GM23338 (cell line): ENCODE measurements around the gene PELO. TPM values are rescaled to one million over a fixed set of nuclear protein-coding genes. Genes with fewer than 3 reads are reported as not detected.

Experiments used
- ATAC-seq: fragments of 200-7000 bp; cut with Tn5 transposase; 3 replicates; pipeline ENCODE4 v1.9.1; 2020
- DNase-seq: peaks from one replicate; pipeline ENCODE4 v3.0.0-alpha.2; 2015; ENCODE audit warnings: low spot score
- H2AFZ ChIP-seq: fragments of 200-600 bp; sonication (generic); 2 replicates; pipeline ENCODE4 v1.8.0; 2016; ENCODE audit warnings: antibody characterized with exemption, mild to moderate bottlenecking, moderate library complexity
- H3F3A ChIP-seq: fragments of 200-600 bp; sonication (generic); replicated peaks from 2 replicates; pipeline ENCODE4 v1.8.0; 2017; ENCODE audit warnings: antibody characterized with exemption, mixed run types, low read depth
- H3K27ac ChIP-seq: fragments of 200-600 bp; sonication (generic); 2 replicates; pipeline ENCODE4 v1.6.1; 2016; ENCODE audit warnings: low read depth
- H3K27me3 ChIP-seq: fragments of 200-600 bp; sonication (generic); 2 replicates; pipeline ENCODE4 v1.8.0; 2016; ENCODE audit warnings: mild to moderate bottlenecking, mixed run types, moderate library complexity; ENCODE audit not compliant: insufficient read depth
- H3K36me3 ChIP-seq: fragments of 200-600 bp; sonication (generic); 2 replicates; pipeline ENCODE4 v1.8.0; 2016; ENCODE audit warnings: mild to moderate bottlenecking; ENCODE audit not compliant: insufficient read depth
- H3K4me1 ChIP-seq: fragments of 200-600 bp; sonication (generic); 2 replicates; pipeline ENCODE4 v1.8.0; 2016; ENCODE audit warnings: mild to moderate bottlenecking, moderate library complexity; ENCODE audit not compliant: insufficient read depth
- H3K4me2 ChIP-seq: fragments of 200-600 bp; sonication (generic); 2 replicates; pipeline ENCODE4 v1.7.1; 2017; ENCODE audit warnings: mixed run types
- H3K4me3 ChIP-seq: fragments of 200-600 bp; sonication (generic); 2 replicates; pipeline ENCODE4 v1.6.1; 2016; ENCODE audit warnings: mixed run types
- H3K79me2 ChIP-seq: fragments of 200-600 bp; sonication (generic); replicated peaks from 2 replicates; pipeline ENCODE4 v1.8.0; 2017; ENCODE audit warnings: mild to moderate bottlenecking; ENCODE audit not compliant: insufficient read depth
- H3K9me2 ChIP-seq: fragments of 200-600 bp; sonication (generic); 2 replicates; pipeline ENCODE4 v1.8.0; 2017; ENCODE audit not compliant: insufficient read depth
- H4K20me1 ChIP-seq: fragments of 200-600 bp; sonication (generic); replicated peaks from 2 replicates; pipeline ENCODE4 v1.8.0; 2017; ENCODE audit warnings: mild to moderate bottlenecking; ENCODE audit not compliant: insufficient read depth
- H3K27ac Mint-ChIP-seq: 2 replicates; pipeline ENCODE4 v1.8.0; 2020; ENCODE audit warnings: inconsistent platforms, mild to moderate bottlenecking, moderate library complexity, mixed read lengths
- H3K27me3 Mint-ChIP-seq: 3 replicates; pipeline ENCODE4 v1.8.0; 2022; ENCODE audit warnings: low read depth, mild to moderate bottlenecking, moderate library complexity, mixed read lengths, inconsistent platforms; ENCODE audit not compliant: insufficient read depth, poor library complexity
- H3K36me3 Mint-ChIP-seq: 3 replicates; pipeline ENCODE4 v1.8.0; 2021; ENCODE audit warnings: low read depth, mild to moderate bottlenecking, inconsistent platforms, moderate library complexity, mixed read lengths
- H3K4me1 Mint-ChIP-seq: 3 replicates; pipeline ENCODE4 v1.8.0; 2020; ENCODE audit warnings: mild to moderate bottlenecking, inconsistent platforms, mixed read lengths
- H3K4me3 Mint-ChIP-seq: 3 replicates; pipeline ENCODE4 v1.8.0; 2021; ENCODE audit warnings: moderate library complexity, mild to moderate bottlenecking, inconsistent platforms, mixed read lengths
- H3K9me3 Mint-ChIP-seq: 3 replicates; pipeline ENCODE4 v1.8.0; 2020; ENCODE audit warnings: moderate library complexity, mild to moderate bottlenecking, inconsistent platforms, mixed read lengths
- CREB1 ChIP-seq: fragments of 250-450 bp; sonication (Bioruptor Pico); IDR thresholded peaks from 2 replicates; pipeline ENCODE4 v1.5.0; 2020; ENCODE audit warnings: low read depth, mild to moderate bottlenecking, moderate library complexity
- EZH2 ChIP-seq: fragments of 200-600 bp; sonication (generic); IDR thresholded peaks from one replicate; pipeline ENCODE4 v1.8.0; 2017; ENCODE audit warnings: antibody characterized with exemption, mild to moderate bottlenecking, low read depth; ENCODE audit not compliant: unreplicated experiment
- EZH2phosphoT487 ChIP-seq: fragments of 200-600 bp; sonication (generic); IDR thresholded peaks from one replicate; pipeline ENCODE4 v1.8.1; 2018; ENCODE audit warnings: antibody characterized with exemption; ENCODE audit not compliant: unreplicated experiment
- JUNB ChIP-seq: IDR thresholded peaks from one replicate; pipeline ENCODE4 v1.6.1; 2016; ENCODE audit warnings: antibody characterized with exemption; ENCODE audit not compliant: unreplicated experiment
- NANOG ChIP-seq: IDR thresholded peaks from 2 replicates; pipeline ENCODE4 v1.6.1; 2016; ENCODE audit warnings: antibody characterized with exemption, borderline replicate concordance
- POLR2AphosphoS5 ChIP-seq: IDR thresholded peaks from 2 replicates; pipeline ENCODE4 v1.6.1; 2016; ENCODE audit warnings: antibody characterized with exemption, low read depth
- STAT1 ChIP-seq: IDR thresholded peaks from one replicate; pipeline ENCODE4 v1.6.1; 2016; ENCODE audit warnings: antibody characterized with exemption; ENCODE audit not compliant: unreplicated experiment
- ZNF114 ChIP-seq: fragments of 250-450 bp; sonication (Bioruptor Pico); IDR thresholded peaks from 2 replicates; pipeline ENCODE4 v1.5.0; 2020; ENCODE audit warnings: mild to moderate bottlenecking, moderate library complexity
- ZNF331 ChIP-seq: fragments of 250-450 bp; sonication (Bioruptor Pico); IDR thresholded peaks from 2 replicates; pipeline ENCODE4 v1.5.0; 2020; ENCODE audit warnings: low read depth, mild to moderate bottlenecking, moderate library complexity
- polyA plus RNA-seq: library from polyadenylated mRNA; unstranded; fragments of >200 nt; fragmentation: Nextera tagmentation; extraction: Ambion mirVana; gene quantifications from 2 replicates; pipeline ENCODE4 v1.2.1, GENCODE V29; 2016
- total RNA-seq: library from RNA; depleted of rRNA; stranded (reverse); fragments of >200 nt; shearing (Covaris generic); gene quantifications from 2 replicates; pipeline ENCODE4 v1.2.3, GENCODE V29; 2014
- TF ChIP-seq, protein P1 (sequence below): fragments of 250-450 bp; sonication (Bioruptor Pico); IDR thresholded peaks from 2 replicates; pipeline ENCODE4 v1.5.0; 2020; ENCODE audit warnings: mild to moderate bottlenecking, moderate library complexity
- TF ChIP-seq, protein P2 (sequence below): IDR thresholded peaks from 2 replicates; pipeline ENCODE4 v1.6.1; 2016; ENCODE audit warnings: antibody characterized with exemption
- TF ChIP-seq, protein P3 (sequence below), 2 experiments: fragments of 200-600 bp in 1 of 2; sonication (generic) in 1 of 2; conservative IDR thresholded peaks; 2 replicates each; pipeline versions ENCODE4 v1.5.1 to v1.6.1; 2016 to 2017; ENCODE audit warnings: antibody characterized with exemption in 2 of 2, low read depth in 2 of 2, mild to moderate bottlenecking in 2 of 2, moderate library complexity in 1 of 2
- TF ChIP-seq, protein P4 (sequence below): IDR thresholded peaks from one replicate; pipeline ENCODE4 v1.6.1; 2018; ENCODE audit warnings: antibody characterized with exemption; ENCODE audit not compliant: unreplicated experiment

The PELO gene
- total and polyA plus RNA-seq, 2 experiments from 2014 or later: 13.6 to 15.6 TPM

DNA sequence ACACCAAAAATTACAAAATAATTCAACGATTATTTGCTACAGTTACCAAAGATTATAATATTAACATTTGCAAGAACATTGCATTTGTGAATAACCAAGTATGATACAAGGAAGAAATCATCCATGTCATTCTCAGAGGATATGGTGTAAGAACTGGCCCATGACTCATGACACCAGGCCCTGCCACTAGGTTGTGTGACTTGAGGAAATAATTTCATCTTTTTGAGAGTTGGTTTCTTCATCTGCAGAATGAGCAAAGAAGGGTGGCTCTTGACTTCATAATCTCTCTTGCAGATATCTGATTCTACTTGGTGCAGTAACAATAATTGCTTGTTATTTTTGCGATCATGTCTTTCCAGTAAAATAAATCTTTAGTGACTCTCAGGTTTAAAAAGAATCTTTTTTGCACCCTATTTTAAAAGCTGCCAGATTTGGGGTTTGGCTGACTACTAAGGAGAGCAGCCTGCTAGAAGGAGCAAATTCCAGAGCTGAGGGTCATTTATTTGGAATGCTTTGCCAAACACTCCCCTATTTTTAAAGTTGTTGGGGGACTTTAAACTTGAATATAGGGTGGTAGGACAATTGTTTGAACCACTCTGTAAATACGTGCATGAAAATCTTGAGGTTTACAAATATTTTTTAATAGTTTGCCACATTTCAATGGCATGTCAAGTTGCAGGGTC lies 23.5 kb downstream of the PELO start:
- Histone ChIP-seq H3K79me2 (no peaks in the 10 kb centered on the region), H3K4me2 (no peak overlapping the region), H3F3A (no peaks in the 10 kb centered on the region), H3K36me3 (no peaks in the 10 kb centered on the region), H2AFZ (no peak overlapping the region), H3K4me3 (no peak overlapping the region), H3K27ac (no peak overlapping the region), H3K9me2 (no peaks in the 10 kb centered on the region), H3K27me3 (no peaks in the 10 kb centered on the region), H4K20me1 (no peaks in the 10 kb centered on the region), H3K4me1 (no peaks in the 10 kb centered on the region)
- H3K9me3 Mint-ChIP-seq: no peaks in the 10 kb centered on the region
- H3K27me3 Mint-ChIP-seq: no peaks in the 10 kb centered on the region
- TF ChIP-seq STAT1: no peak
- TF ChIP-seq NANOG: no peak
- no peak for TF ChIP-seq EZH2
- TF ChIP-seq JUNB: no peak
- TF ChIP-seq ZNF331 (CRISPR knock-in tag): no peak
- TF ChIP-seq ZNF114 (CRISPR knock-in tag): no peak
- TF ChIP-seq EZH2phosphoT487: no peak
- TF ChIP-seq, protein P1, sequence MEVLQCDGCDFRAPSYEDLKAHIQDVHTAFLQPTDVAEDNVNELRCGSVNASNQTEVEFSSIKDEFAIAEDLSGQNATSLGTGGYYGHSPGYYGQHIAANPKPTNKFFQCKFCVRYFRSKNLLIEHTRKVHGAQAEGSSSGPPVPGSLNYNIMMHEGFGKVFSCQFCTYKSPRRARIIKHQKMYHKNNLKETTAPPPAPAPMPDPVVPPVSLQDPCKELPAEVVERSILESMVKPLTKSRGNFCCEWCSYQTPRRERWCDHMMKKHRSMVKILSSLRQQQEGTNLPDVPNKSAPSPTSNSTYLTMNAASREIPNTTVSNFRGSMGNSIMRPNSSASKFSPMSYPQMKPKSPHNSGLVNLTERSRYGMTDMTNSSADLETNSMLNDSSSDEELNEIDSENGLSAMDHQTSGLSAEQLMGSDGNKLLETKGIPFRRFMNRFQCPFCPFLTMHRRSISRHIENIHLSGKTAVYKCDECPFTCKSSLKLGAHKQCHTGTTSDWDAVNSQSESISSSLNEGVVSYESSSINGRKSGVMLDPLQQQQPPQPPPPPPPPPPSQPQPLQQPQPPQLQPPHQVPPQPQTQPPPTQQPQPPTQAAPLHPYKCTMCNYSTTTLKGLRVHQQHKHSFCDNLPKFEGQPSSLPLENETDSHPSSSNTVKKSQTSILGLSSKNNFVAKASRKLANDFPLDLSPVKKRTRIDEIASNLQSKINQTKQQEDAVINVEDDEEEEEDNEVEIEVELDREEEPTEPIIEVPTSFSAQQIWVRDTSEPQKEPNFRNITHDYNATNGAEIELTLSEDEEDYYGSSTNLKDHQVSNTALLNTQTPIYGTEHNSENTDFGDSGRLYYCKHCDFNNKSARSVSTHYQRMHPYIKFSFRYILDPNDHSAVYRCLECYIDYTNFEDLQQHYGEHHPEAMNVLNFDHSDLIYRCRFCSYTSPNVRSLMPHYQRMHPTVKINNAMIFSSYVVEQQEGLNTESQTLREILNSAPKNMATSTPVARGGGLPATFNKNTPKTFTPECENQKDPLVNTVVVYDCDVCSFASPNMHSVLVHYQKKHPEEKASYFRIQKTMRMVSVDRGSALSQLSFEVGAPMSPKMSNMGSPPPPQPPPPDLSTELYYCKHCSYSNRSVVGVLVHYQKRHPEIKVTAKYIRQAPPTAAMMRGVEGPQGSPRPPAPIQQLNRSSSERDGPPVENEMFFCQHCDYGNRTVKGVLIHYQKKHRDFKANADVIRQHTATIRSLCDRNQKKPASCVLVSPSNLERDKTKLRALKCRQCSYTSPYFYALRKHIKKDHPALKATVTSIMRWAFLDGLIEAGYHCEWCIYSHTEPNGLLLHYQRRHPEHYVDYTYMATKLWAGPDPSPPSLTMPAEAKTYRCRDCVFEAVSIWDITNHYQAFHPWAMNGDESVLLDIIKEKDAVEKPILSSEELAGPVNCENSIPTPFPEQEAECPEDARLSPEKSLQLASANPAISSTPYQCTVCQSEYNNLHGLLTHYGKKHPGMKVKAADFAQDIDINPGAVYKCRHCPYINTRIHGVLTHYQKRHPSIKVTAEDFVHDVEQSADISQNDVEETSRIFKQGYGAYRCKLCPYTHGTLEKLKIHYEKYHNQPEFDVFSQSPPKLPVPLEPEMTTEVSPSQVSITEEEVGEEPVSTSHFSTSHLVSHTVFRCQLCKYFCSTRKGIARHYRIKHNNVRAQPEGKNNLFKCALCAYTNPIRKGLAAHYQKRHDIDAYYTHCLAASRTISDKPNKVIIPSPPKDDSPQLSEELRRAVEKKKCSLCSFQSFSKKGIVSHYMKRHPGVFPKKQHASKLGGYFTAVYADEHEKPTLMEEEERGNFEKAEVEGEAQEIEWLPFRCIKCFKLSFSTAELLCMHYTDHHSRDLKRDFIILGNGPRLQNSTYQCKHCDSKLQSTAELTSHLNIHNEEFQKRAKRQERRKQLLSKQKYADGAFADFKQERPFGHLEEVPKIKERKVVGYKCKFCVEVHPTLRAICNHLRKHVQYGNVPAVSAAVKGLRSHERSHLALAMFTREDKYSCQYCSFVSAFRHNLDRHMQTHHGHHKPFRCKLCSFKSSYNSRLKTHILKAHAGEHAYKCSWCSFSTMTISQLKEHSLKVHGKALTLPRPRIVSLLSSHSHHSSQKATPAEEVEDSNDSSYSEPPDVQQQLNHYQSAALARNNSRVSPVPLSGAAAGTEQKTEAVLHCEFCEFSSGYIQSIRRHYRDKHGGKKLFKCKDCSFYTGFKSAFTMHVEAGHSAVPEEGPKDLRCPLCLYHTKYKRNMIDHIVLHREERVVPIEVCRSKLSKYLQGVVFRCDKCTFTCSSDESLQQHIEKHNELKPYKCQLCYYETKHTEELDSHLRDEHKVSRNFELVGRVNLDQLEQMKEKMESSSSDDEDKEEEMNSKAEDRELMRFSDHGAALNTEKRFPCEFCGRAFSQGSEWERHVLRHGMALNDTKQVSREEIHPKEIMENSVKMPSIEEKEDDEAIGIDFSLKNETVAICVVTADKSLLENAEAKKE (CRISPR knock-in tag): no peak
- TF ChIP-seq, protein P2, sequence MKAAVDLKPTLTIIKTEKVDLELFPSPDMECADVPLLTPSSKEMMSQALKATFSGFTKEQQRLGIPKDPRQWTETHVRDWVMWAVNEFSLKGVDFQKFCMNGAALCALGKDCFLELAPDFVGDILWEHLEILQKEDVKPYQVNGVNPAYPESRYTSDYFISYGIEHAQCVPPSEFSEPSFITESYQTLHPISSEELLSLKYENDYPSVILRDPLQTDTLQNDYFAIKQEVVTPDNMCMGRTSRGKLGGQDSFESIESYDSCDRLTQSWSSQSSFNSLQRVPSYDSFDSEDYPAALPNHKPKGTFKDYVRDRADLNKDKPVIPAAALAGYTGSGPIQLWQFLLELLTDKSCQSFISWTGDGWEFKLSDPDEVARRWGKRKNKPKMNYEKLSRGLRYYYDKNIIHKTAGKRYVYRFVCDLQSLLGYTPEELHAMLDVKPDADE: no peak
- no peak for TF ChIP-seq POLR2AphosphoS5
- TF ChIP-seq, protein P3, sequence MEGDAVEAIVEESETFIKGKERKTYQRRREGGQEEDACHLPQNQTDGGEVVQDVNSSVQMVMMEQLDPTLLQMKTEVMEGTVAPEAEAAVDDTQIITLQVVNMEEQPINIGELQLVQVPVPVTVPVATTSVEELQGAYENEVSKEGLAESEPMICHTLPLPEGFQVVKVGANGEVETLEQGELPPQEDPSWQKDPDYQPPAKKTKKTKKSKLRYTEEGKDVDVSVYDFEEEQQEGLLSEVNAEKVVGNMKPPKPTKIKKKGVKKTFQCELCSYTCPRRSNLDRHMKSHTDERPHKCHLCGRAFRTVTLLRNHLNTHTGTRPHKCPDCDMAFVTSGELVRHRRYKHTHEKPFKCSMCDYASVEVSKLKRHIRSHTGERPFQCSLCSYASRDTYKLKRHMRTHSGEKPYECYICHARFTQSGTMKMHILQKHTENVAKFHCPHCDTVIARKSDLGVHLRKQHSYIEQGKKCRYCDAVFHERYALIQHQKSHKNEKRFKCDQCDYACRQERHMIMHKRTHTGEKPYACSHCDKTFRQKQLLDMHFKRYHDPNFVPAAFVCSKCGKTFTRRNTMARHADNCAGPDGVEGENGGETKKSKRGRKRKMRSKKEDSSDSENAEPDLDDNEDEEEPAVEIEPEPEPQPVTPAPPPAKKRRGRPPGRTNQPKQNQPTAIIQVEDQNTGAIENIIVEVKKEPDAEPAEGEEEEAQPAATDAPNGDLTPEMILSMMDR (conservative IDR thresholded peaks at IDR 0.05; ENCODE audit: low read depth in 2 of 2): no peak
- TF ChIP-seq, protein P4, sequence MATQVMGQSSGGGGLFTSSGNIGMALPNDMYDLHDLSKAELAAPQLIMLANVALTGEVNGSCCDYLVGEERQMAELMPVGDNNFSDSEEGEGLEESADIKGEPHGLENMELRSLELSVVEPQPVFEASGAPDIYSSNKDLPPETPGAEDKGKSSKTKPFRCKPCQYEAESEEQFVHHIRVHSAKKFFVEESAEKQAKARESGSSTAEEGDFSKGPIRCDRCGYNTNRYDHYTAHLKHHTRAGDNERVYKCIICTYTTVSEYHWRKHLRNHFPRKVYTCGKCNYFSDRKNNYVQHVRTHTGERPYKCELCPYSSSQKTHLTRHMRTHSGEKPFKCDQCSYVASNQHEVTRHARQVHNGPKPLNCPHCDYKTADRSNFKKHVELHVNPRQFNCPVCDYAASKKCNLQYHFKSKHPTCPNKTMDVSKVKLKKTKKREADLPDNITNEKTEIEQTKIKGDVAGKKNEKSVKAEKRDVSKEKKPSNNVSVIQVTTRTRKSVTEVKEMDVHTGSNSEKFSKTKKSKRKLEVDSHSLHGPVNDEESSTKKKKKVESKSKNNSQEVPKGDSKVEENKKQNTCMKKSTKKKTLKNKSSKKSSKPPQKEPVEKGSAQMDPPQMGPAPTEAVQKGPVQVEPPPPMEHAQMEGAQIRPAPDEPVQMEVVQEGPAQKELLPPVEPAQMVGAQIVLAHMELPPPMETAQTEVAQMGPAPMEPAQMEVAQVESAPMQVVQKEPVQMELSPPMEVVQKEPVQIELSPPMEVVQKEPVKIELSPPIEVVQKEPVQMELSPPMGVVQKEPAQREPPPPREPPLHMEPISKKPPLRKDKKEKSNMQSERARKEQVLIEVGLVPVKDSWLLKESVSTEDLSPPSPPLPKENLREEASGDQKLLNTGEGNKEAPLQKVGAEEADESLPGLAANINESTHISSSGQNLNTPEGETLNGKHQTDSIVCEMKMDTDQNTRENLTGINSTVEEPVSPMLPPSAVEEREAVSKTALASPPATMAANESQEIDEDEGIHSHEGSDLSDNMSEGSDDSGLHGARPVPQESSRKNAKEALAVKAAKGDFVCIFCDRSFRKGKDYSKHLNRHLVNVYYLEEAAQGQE: no peak
- no peak for TF ChIP-seq CREB1 (CRISPR knock-in tag)
- no peaks in the 10 kb centered on the region for H3K36me3 Mint-ChIP-seq
- DNase-seq (no peak), ATAC-seq (no peak)
- no peak overlapping the region for H3K4me3 Mint-ChIP-seq
- H3K4me1 Mint-ChIP-seq: no peaks in the 10 kb centered on the region
- H3K27ac Mint-ChIP-seq: no peak overlapping the region
